WTC11 (cell line): ENCODE results near the gene SLC9A3. TPM values are rescaled to one million over a fixed set of nuclear protein-coding genes. Genes with fewer than 3 reads are reported as not detected.
A peak's percentile ranks its signal among the peaks of the same experiment; 100 is the strongest.

ENCODE experiments used
- ATAC-seq: fragments of 200-7000 bp; cut with Tn5 transposase; 2 replicates; pipeline ENCODE4 v1.10.0; 2021; ENCODE audit warnings: mild to moderate bottlenecking, moderate library complexity
- CTCF ChIA-PET: fragments of 300-600 bp; sonication (Branson Sonifier 250); formaldehyde crosslinking; loops from one replicate; lab custom pipeline; 2021; ENCODE audit warnings: antibody characterized with exemption; lab: Charles Lee
- POLR2A ChIA-PET: fragments of 350-600 bp; sonication (Branson Sonifier 250); formaldehyde crosslinking; loops from one replicate; lab custom pipeline; 2021; ENCODE audit warnings: antibody characterized with exemption; lab: Charles Lee
- DNase-seq: peaks from one replicate; pipeline ENCODE4 v3.0.0; 2021; ENCODE audit warnings: low spot score
- H3K27ac Mint-ChIP-seq: 2 replicates; pipeline ENCODE4 v1.8.0; 2021; ENCODE audit warnings: mixed read lengths
- H3K27me3 Mint-ChIP-seq: 2 replicates; pipeline ENCODE4 v1.8.0; 2021; ENCODE audit warnings: low read depth, mild to moderate bottlenecking, moderate library complexity, mixed read lengths
- H3K36me3 Mint-ChIP-seq: 2 replicates; pipeline ENCODE4 v1.8.0; 2021; ENCODE audit warnings: mixed read lengths
- H3K4me1 Mint-ChIP-seq: 2 replicates; pipeline ENCODE4 v1.8.0; 2022; ENCODE audit warnings: mixed read lengths
- H3K4me3 Mint-ChIP-seq: 2 replicates; pipeline ENCODE4 v1.8.0; 2021; ENCODE audit warnings: mild to moderate bottlenecking, moderate library complexity, mixed read lengths
- H3K9me3 Mint-ChIP-seq: 2 replicates; pipeline ENCODE4 v1.8.0; 2021; ENCODE audit warnings: mixed read lengths
- ARID4B ChIP-seq: sonication (generic); formaldehyde crosslinking; IDR thresholded peaks from 2 replicates; pipeline ENCODE4 v1.8.0; 2023; ENCODE audit warnings: missing genetic modification reagents, mild to moderate bottlenecking, borderline replicate concordance
- ATF1 ChIP-seq: sonication (generic); formaldehyde crosslinking; IDR thresholded peaks from 2 replicates; pipeline ENCODE4 v1.8.1; 2023; ENCODE audit warnings: mild to moderate bottlenecking, moderate library complexity, missing genetic modification reagents
- E2F1 ChIP-seq: sonication (generic); formaldehyde crosslinking; IDR thresholded peaks from 2 replicates; pipeline ENCODE4 v1.8.0; 2022; ENCODE audit warnings: mild to moderate bottlenecking, missing genetic modification reagents
- E2F5 ChIP-seq: sonication (generic); formaldehyde crosslinking; IDR thresholded peaks from 2 replicates; pipeline ENCODE4 v1.8.1; 2022; ENCODE audit warnings: mild to moderate bottlenecking, moderate library complexity, missing genetic modification reagents
- SMAD3 ChIP-seq: sonication (generic); formaldehyde crosslinking; IDR thresholded peaks from 2 replicates; pipeline ENCODE4 v1.8.0; 2022; ENCODE audit warnings: missing genetic modification reagents, mild to moderate bottlenecking, borderline replicate concordance
- SP1 ChIP-seq: sonication (generic); formaldehyde crosslinking; conservative IDR thresholded peaks from 2 replicates; pipeline ENCODE4 v1.8.1; 2022; ENCODE audit warnings: missing genetic modification reagents
- TCF7 ChIP-seq: sonication (generic); formaldehyde crosslinking; IDR thresholded peaks from 2 replicates; pipeline ENCODE4 v1.8.0; 2022; ENCODE audit warnings: mild to moderate bottlenecking, low read depth, missing genetic modification reagents, moderate library complexity
- ZMAT4 ChIP-seq: fragments of 250-450 bp; sonication (Bioruptor Pico); IDR thresholded peaks from 2 replicates; pipeline ENCODE4 v1.9.0; 2021; ENCODE audit warnings: mild to moderate bottlenecking
- ZNF219 ChIP-seq: sonication (generic); formaldehyde crosslinking; IDR thresholded peaks from 2 replicates; pipeline ENCODE4 v1.8.0; 2023; ENCODE audit warnings: missing genetic modification reagents, mild to moderate bottlenecking, borderline replicate concordance
- ZNF232 ChIP-seq: sonication (generic); formaldehyde crosslinking; IDR thresholded peaks from 2 replicates; pipeline ENCODE4 v1.8.0; 2022; ENCODE audit warnings: mild to moderate bottlenecking, missing genetic modification reagents
- ZNF263 ChIP-seq: sonication (generic); formaldehyde crosslinking; IDR thresholded peaks from 2 replicates; pipeline ENCODE4 v1.8.1; 2022; ENCODE audit warnings: low read depth, mild to moderate bottlenecking, moderate library complexity, missing genetic modification reagents
- ZNF425 ChIP-seq: fragments of 250-450 bp; sonication (Bioruptor Pico); conservative IDR thresholded peaks from 2 replicates; pipeline ENCODE4 v1.9.0; 2021; ENCODE audit warnings: mild to moderate bottlenecking
- ZNF671 ChIP-seq: fragments of 250-450 bp; sonication (Bioruptor Pico); IDR thresholded peaks from 2 replicates; pipeline ENCODE4 v1.8.0; 2021; ENCODE audit warnings: mild to moderate bottlenecking
- total RNA-seq: library from RNA; stranded (reverse); gene quantifications from 3 replicates; pipeline ENCODE4 v1.2.3, GENCODE V29; 2021
- TF ChIP-seq, protein P1 (sequence below): fragments of 250-450 bp; sonication (Bioruptor Pico); IDR thresholded peaks from 2 replicates; pipeline ENCODE4 v1.9.0; 2021; ENCODE audit warnings: mild to moderate bottlenecking
- TF ChIP-seq, protein P2 (sequence below): sonication (generic); formaldehyde crosslinking; IDR thresholded peaks from 2 replicates; pipeline ENCODE4 v1.8.0; 2022; ENCODE audit warnings: mild to moderate bottlenecking, missing genetic modification reagents
- TF ChIP-seq, protein P3 (sequence below): fragments of 250-450 bp; sonication (Bioruptor Pico); IDR thresholded peaks from 2 replicates; pipeline ENCODE4 v1.8.0; 2021; ENCODE audit warnings: mild to moderate bottlenecking
- TF ChIP-seq, protein P4 (sequence below): sonication (generic); formaldehyde crosslinking; IDR thresholded peaks from 2 replicates; pipeline ENCODE4 v1.8.0; 2023; ENCODE audit warnings: mild to moderate bottlenecking, missing genetic modification reagents
- TF ChIP-seq, protein P5 (sequence below): sonication (generic); formaldehyde crosslinking; IDR thresholded peaks from 2 replicates; pipeline ENCODE4 v1.8.1; 2023; ENCODE audit warnings: mild to moderate bottlenecking, missing genetic modification reagents, moderate library complexity

SLC9A3 gene
- total RNA-seq, 1 experiment from 2014 or later = 1.6 TPM

GRCh38 chr5:423233-423565, 101.0 kb downstream of the SLC9A3 start:
- H3K27ac Mint-ChIP-seq = peak overlapping the region; percentile 16; the same call in 1 of the 2 replicates
- TF ChIP-seq, protein P1, sequence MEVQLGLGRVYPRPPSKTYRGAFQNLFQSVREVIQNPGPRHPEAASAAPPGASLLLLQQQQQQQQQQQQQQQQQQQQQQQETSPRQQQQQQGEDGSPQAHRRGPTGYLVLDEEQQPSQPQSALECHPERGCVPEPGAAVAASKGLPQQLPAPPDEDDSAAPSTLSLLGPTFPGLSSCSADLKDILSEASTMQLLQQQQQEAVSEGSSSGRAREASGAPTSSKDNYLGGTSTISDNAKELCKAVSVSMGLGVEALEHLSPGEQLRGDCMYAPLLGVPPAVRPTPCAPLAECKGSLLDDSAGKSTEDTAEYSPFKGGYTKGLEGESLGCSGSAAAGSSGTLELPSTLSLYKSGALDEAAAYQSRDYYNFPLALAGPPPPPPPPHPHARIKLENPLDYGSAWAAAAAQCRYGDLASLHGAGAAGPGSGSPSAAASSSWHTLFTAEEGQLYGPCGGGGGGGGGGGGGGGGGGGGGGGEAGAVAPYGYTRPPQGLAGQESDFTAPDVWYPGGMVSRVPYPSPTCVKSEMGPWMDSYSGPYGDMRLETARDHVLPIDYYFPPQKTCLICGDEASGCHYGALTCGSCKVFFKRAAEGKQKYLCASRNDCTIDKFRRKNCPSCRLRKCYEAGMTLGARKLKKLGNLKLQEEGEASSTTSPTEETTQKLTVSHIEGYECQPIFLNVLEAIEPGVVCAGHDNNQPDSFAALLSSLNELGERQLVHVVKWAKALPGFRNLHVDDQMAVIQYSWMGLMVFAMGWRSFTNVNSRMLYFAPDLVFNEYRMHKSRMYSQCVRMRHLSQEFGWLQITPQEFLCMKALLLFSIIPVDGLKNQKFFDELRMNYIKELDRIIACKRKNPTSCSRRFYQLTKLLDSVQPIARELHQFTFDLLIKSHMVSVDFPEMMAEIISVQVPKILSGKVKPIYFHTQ (CRISPR knock-in tag) = no peak
- TF ChIP-seq ZNF232 (CRISPR knock-in tag) (no peak), ZNF219 (CRISPR knock-in tag) (no peak), ZNF425 (no peak), ARID4B (CRISPR knock-in tag) (no peak), TCF7 (CRISPR knock-in tag) (no peak), SP1 (CRISPR knock-in tag) (no peak), E2F5 (no peak), ATF1 (no peak), E2F1 (CRISPR knock-in tag) (no peak), SMAD3 (CRISPR knock-in tag) (no peak), ZNF263 (CRISPR knock-in tag) (no peak), ZNF671 (CRISPR knock-in tag) (no peak), ZMAT4 (CRISPR knock-in tag) (no peak)
- TF ChIP-seq, protein P2, sequence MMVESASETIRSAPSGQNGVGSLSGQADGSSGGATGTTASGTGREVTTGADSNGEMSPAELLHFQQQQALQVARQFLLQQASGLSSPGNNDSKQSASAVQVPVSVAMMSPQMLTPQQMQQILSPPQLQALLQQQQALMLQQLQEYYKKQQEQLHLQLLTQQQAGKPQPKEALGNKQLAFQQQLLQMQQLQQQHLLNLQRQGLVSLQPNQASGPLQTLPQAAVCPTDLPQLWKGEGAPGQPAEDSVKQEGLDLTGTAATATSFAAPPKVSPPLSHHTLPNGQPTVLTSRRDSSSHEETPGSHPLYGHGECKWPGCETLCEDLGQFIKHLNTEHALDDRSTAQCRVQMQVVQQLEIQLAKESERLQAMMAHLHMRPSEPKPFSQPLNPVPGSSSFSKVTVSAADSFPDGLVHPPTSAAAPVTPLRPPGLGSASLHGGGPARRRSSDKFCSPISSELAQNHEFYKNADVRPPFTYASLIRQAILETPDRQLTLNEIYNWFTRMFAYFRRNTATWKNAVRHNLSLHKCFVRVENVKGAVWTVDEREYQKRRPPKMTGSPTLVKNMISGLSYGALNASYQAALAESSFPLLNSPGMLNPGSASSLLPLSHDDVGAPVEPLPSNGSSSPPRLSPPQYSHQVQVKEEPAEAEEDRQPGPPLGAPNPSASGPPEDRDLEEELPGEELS (CRISPR knock-in tag) = no peak
- TF ChIP-seq, protein P3, sequence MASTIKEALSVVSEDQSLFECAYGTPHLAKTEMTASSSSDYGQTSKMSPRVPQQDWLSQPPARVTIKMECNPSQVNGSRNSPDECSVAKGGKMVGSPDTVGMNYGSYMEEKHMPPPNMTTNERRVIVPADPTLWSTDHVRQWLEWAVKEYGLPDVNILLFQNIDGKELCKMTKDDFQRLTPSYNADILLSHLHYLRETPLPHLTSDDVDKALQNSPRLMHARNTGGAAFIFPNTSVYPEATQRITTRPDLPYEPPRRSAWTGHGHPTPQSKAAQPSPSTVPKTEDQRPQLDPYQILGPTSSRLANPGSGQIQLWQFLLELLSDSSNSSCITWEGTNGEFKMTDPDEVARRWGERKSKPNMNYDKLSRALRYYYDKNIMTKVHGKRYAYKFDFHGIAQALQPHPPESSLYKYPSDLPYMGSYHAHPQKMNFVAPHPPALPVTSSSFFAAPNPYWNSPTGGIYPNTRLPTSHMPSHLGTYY (CRISPR knock-in tag) = no peak
- TF ChIP-seq, protein P4, sequence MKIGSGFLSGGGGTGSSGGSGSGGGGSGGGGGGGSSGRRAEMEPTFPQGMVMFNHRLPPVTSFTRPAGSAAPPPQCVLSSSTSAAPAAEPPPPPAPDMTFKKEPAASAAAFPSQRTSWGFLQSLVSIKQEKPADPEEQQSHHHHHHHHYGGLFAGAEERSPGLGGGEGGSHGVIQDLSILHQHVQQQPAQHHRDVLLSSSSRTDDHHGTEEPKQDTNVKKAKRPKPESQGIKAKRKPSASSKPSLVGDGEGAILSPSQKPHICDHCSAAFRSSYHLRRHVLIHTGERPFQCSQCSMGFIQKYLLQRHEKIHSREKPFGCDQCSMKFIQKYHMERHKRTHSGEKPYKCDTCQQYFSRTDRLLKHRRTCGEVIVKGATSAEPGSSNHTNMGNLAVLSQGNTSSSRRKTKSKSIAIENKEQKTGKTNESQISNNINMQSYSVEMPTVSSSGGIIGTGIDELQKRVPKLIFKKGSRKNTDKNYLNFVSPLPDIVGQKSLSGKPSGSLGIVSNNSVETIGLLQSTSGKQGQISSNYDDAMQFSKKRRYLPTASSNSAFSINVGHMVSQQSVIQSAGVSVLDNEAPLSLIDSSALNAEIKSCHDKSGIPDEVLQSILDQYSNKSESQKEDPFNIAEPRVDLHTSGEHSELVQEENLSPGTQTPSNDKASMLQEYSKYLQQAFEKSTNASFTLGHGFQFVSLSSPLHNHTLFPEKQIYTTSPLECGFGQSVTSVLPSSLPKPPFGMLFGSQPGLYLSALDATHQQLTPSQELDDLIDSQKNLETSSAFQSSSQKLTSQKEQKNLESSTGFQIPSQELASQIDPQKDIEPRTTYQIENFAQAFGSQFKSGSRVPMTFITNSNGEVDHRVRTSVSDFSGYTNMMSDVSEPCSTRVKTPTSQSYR (CRISPR knock-in tag) = no peak
- TF ChIP-seq, protein P5, sequence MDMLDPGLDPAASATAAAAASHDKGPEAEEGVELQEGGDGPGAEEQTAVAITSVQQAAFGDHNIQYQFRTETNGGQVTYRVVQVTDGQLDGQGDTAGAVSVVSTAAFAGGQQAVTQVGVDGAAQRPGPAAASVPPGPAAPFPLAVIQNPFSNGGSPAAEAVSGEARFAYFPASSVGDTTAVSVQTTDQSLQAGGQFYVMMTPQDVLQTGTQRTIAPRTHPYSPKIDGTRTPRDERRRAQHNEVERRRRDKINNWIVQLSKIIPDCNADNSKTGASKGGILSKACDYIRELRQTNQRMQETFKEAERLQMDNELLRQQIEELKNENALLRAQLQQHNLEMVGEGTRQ (CRISPR knock-in tag) = no peak

More at GRCh38 chr5:423233-423565, 101.0 kb downstream of the SLC9A3 start:
- DNase-seq (no peak), ATAC-seq (no peak)
- Mint-ChIP-seq H3K4me1 (peaks cover 6% of the 10 kb centered on the region; the same call in 1 of the 2 replicates), H3K27me3 (no peaks in the 10 kb centered on the region; the same call in 1 of the 2 replicates), H3K9me3 (peaks cover 16% of the 10 kb centered on the region), H3K36me3 (peaks cover 3% of the 10 kb centered on the region; the same call in 1 of the 2 replicates), H3K4me3 (no peak overlapping the region)
- ChIA-PET CTCF (interaction anchor here (0.6 to 1.7 kb wide), 4 partner anchors 9 to 73 kb away, joined by 3 to 5 read pairs (median 4); no protein-coding TSS in a partner anchor), POLR2A (no interaction called here)
